Subcutaneous abdominal adipose tissue (tissue), 5 donors: ENCODE results near the gene LRRFIP1.
"Not testable (repeated sequence)": the region's sequence is repeated elsewhere in the genome, so short reads cannot be mapped to it uniquely, and the experiment has no call there.

Experiments used
- H3K27ac ChIP-seq: one replicate; pipeline ENCODE4 v1.7.0; 2013; ENCODE audit warnings: low read depth, mild to moderate bottlenecking, inconsistent platforms, low read length, moderate library complexity
- H3K27me3 ChIP-seq, 5 donors: one replicate each; pipeline ENCODE4 v1.7.0; 2013; ENCODE audit warnings: low read length in 5 of 5, inconsistent platforms in 1 of 5; ENCODE audit not compliant: control insufficient read depth in 5 of 5, insufficient read depth in 4 of 5
- H3K36me3 ChIP-seq, 5 donors: one replicate each; pipeline ENCODE4 v1.7.0; 2013; ENCODE audit warnings: low read length in 5 of 5; ENCODE audit not compliant: control insufficient read depth in 5 of 5, insufficient read depth in 5 of 5
- H3K4me1 ChIP-seq, 5 donors: one replicate each; pipeline ENCODE4 v1.7.0; 2013; ENCODE audit warnings: low read length in 5 of 5, mild to moderate bottlenecking in 3 of 5, moderate library complexity in 1 of 5; ENCODE audit not compliant: control insufficient read depth in 5 of 5, insufficient read depth in 5 of 5
- H3K4me3 ChIP-seq, 5 donors: one replicate each; pipeline ENCODE4 v1.7.0; 2013; ENCODE audit warnings: low read length in 5 of 5, low read depth in 1 of 5
- H3K9ac ChIP-seq, 5 donors: one replicate each; pipeline ENCODE4 v1.7.0; 2013; ENCODE audit warnings: low read length in 5 of 5, mild to moderate bottlenecking in 4 of 5, moderate library complexity in 3 of 5
- H3K9me3 ChIP-seq, 5 donors: one replicate each; pipeline ENCODE4 v1.7.0; 2013; ENCODE audit warnings: low read length in 5 of 5; ENCODE audit not compliant: control insufficient read depth in 5 of 5
- donor health status: healthy.
- donor health status: healthy.
- donor health status: healthy.
- donor health status: healthy.
- donor health status: healthy.

The LRRFIP1 gene

DNA sequence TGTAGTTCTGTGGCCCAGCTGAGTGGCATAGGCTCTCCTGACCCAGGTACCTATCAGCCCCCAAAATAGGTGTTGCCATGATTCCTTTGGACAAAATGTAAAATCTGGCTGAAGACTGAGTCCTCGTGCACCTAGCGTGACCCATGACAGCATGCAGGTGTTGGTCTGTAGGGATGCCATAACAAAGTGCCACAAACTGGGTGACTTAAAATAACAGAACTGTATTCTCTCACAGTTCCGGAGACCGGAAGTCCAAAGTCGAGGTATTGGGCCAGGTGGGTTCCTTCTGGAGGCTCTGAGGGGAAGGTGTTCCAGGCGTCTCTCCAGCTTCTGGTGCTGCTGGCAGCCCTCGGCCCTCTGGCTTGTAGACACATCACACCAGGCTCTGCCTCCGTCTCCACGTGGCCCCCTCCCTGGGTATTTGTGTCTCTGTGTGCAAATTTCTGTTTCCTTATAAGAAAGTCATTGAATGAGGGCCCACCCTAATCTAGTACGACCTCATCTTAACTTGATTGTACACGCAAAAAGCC lies 34.5 kb downstream of the LRRFIP1 start:
- H3K4me1 ChIP-seq = peaks cover 0 to 22% (median 18%) of the 10 kb centered on the region in 5 donors
- no peak overlapping the region for H3K27ac ChIP-seq
- peaks cover 0 to 3% (median 0%) of the 10 kb centered on the region in 5 donors for H3K27me3 ChIP-seq
- H3K9ac ChIP-seq = peak overlapping the region in 1 of 5 donors; percentile 6
- H3K4me3 ChIP-seq = no peak overlapping the region
- peaks cover 0 to 5% (median 2%) of the 10 kb centered on the region in 5 donors for H3K9me3 ChIP-seq
- no peaks in the 10 kb centered on the region for H3K36me3 ChIP-seq

DNA sequence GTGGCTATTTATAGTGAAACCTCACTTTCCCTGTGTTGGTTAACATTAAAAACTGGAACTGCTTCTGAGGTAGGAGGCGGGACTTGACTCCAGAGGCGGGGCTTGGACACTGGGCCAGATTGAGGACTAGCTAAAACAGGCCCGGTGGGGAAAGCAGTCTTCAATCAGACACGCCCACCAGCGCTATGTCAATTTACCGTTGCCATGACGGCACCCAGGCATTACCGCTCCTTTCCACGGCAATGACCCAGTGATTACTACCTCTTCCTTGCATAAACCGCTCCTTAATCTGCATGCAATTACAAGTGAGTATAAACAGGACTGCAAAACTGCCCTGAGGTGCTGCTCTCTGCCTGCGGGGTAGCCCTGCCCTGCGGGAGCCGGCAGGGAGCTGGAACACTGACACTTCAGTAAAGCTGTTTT lies 35.3 kb downstream of the LRRFIP1 start:
- Histone ChIP-seq H3K9me3 (no peaks in the 10 kb centered on the region), H3K4me3 (peak overlapping the region in 4 of 5 donors; percentile 22 to 48 (median 41)), H3K9ac (peak overlapping the region in 3 of 5 donors; percentile 7 to 54 (median 26)), H3K27ac (no peak overlapping the region), H3K4me1 (peaks cover 0 to 22% (median 18%) of the 10 kb centered on the region in 5 donors), H3K27me3 (peaks cover 0 to 3% (median 0%) of the 10 kb centered on the region in 5 donors), H3K36me3 (no peaks in the 10 kb centered on the region)

DNA sequence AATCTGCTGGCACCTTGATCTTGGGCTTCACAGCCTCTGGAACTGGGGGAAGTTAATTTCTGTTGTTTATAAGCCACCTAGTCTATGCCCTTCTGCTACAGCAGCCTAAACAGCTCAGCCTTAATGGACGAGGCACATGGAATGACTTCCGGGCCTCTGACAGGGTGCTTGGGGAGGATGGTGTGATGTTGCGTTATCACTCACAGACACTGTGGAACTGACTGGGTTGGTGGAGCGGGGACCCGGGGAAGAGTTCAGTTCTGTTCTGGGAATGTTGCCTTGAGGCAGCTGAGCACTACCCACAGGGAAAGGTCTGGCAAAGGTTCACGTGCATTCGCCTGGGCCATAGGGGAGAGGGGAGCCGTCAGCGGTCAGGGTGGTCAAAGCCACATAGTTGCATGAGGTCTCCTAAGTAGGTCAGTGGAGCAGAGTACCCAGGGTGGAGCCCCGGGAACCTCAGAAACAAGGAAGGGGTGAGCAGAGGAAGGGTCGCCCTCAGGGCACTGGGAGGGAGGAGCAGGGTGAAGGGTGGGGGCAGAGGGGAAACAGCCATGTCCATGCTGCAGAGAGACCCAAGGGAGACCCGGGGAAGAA lies 36.2 kb downstream of the LRRFIP1 start:
- Histone ChIP-seq H3K4me1 (peaks cover 0 to 22% (median 18%) of the 10 kb centered on the region in 5 donors), H3K9me3 (no peaks in the 10 kb centered on the region), H3K27ac (no peak overlapping the region), H3K36me3 (no peaks in the 10 kb centered on the region), H3K27me3 (peaks cover 0 to 3% (median 0%) of the 10 kb centered on the region in 5 donors), H3K4me3 (no peak overlapping the region), H3K9ac (no peak overlapping the region)

DNA sequence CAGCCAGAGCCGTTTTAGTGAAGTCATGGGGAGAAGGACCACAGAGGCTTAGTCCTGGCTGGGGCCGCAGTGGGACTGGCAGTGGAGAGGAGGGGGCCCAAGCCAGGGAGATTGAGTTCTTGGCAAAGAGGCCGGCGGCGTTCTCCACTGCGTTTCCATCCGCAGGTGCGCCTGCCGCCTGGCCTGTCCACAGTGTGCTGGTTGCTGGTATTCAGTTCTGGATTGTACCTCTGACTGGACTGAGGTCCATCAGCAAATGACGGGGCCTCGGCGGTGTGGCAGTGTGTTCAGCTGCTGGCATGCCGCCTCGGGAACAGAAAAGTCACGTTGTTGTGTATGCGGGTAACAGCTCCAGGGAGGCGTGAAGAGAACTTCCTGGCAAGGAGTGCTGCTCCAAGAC lies 36.8 kb downstream of the LRRFIP1 start:
- Histone ChIP-seq H3K27ac (no peak overlapping the region), H3K36me3 (no peaks in the 10 kb centered on the region), H3K27me3 (peaks cover 0 to 3% (median 0%) of the 10 kb centered on the region in 5 donors), H3K4me3 (no peak overlapping the region), H3K9me3 (no peaks in the 10 kb centered on the region), H3K9ac (no peak overlapping the region), H3K4me1 (peaks cover 0 to 23% (median 18%) of the 10 kb centered on the region in 5 donors)

DNA sequence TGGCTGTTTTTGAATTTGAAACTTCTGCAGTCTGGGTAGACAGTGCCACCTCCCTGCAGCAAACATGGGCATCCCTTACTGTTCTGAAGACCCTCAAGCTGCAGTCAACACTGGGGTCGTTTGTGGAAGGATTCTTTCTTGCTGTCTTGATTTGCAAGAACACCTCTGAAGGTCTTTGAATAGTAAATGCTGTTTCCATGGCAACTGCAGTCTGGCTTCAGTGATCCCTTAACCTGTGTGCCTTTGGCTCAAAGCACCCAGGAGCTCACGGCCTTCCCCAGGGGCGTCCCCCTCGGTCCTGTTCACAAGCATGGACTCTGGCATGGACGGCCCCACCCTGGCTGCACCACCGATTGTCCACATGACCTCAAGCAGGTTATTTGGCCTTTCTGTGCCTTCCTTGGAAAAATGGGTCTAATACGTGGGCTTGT lies 38.3 kb downstream of the LRRFIP1 start:
- Histone ChIP-seq H3K4me3 (no peak overlapping the region), H3K27me3 (peaks cover 0 to 12% (median 5%) of the 10 kb centered on the region in 5 donors), H3K27ac (no peak overlapping the region), H3K9ac (no peak overlapping the region), H3K36me3 (no peaks in the 10 kb centered on the region), H3K9me3 (no peaks in the 10 kb centered on the region), H3K4me1 (peaks cover 8 to 35% (median 25%) of the 10 kb centered on the region in 5 donors)

DNA sequence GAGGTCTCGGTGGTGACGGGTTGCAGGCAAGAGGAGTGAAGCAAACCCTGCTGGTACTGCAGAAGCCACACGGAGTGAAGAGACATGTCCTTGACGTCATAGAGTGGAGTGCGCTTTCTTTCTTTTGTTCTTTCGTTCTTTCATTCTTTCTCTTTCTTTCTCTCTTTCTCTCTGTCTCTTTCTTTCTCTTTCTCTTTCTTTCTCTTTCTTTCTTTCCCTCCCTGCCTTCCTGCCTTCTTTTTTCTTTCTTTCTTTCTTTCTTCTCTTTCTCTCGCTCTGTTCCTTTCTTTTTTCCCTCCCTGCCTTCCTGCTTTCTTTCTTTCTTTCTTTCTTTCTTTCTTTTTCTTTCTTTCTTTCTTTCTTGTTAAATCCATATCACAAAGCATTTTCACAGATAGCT lies 39.2 kb downstream of the LRRFIP1 start:
- peaks cover 8 to 40% (median 28%) of the 10 kb centered on the region in 5 donors for H3K4me1 ChIP-seq
- no peak overlapping the region for H3K9ac ChIP-seq
- H3K36me3 ChIP-seq = no peaks in the 10 kb centered on the region
- no peak overlapping the region for H3K27ac ChIP-seq
- H3K27me3 ChIP-seq = peaks cover 0 to 15% (median 5%) of the 10 kb centered on the region in 5 donors
- H3K4me3 ChIP-seq = no peak overlapping the region
- no peaks in the 10 kb centered on the region for H3K9me3 ChIP-seq

DNA sequence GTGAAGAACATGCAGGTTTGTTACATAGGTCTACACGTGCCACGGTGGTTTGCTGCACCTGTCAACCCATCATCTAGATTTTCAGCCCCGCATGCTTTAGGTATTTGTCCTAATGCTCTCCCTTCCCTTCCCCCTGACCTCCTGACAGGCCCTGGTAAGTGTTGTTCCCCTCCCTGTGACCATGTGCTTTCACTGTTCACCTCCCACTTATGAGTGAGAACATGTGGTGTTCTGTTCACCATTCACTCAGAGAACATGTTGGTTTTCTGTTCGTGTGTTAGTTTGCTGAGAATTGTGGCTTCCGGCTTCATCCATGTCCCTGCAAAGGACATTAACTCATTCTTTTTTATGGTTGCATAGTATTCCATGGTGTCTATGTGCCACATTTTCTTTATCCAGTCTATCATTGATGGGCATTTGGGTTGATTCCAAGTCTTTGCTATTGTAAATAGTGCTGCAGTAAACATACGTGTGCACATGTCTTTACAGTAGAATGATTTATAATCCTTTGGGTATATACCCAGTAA lies 39.7 kb downstream of the LRRFIP1 start:
- Histone ChIP-seq H3K4me1 (peaks cover 8 to 38% (median 26%) of the 10 kb centered on the region in 5 donors), H3K27me3 (peaks cover 0 to 15% (median 5%) of the 10 kb centered on the region in 5 donors)
- H3K4me3 ChIP-seq, H3K9me3 ChIP-seq, H3K36me3 ChIP-seq, H3K27ac ChIP-seq, H3K9ac ChIP-seq: not testable (repeated sequence)

DNA sequence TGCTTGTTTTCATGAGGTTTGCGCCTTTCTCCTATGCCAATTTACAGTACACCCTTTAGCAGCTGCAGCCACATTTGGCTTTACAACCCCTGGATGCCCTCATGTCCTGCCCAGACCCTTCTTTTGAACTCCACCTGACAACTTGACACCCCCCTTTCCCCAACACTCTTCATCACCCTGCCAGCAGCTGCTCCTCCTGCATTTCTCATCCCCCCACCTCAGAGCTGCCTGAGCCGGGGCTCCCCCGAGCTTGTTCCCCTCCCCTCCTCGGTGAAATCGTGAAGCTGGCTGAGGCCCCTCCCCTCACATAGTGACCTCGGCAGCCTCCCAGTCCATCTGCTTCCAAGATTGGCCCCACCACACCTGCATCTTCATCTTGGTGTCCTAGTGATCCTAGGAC lies 40.5 kb downstream of the LRRFIP1 start:
- Histone ChIP-seq H3K4me3 (no peak overlapping the region), H3K36me3 (no peaks in the 10 kb centered on the region), H3K27me3 (peaks cover 0 to 15% (median 5%) of the 10 kb centered on the region in 5 donors), H3K4me1 (peaks cover 10 to 33% (median 22%) of the 10 kb centered on the region in 5 donors), H3K9ac (no peak overlapping the region), H3K27ac (no peak overlapping the region), H3K9me3 (no peaks in the 10 kb centered on the region)

DNA sequence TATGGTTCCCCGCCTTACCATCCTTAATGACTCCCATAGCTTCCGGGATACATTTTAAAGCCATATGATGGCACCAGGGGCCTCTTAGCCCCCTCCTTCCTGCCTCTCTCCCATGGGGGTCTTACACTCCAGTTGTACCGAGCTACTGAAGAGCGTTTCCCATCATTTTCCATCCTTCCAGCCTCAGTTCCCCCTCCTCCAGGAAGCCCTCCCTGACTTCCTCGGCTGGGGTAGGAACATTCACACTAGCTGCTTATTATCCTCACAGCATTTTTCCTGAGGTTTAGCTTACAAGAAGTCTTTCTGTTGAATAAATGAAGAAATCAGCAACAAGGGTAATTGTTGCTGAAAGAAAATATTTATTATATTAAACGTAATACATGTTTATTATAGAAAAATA lies 41.1 kb downstream of the LRRFIP1 start:
- no peaks in the 10 kb centered on the region for H3K9me3 ChIP-seq
- H3K27me3 ChIP-seq = peaks cover 0 to 15% (median 5%) of the 10 kb centered on the region in 5 donors
- H3K4me1 ChIP-seq = peaks cover 10 to 33% (median 23%) of the 10 kb centered on the region in 5 donors
- H3K9ac ChIP-seq = no peak overlapping the region
- no peaks in the 10 kb centered on the region for H3K36me3 ChIP-seq
- H3K27ac ChIP-seq = no peak overlapping the region
- H3K4me3 ChIP-seq = no peak overlapping the region

DNA sequence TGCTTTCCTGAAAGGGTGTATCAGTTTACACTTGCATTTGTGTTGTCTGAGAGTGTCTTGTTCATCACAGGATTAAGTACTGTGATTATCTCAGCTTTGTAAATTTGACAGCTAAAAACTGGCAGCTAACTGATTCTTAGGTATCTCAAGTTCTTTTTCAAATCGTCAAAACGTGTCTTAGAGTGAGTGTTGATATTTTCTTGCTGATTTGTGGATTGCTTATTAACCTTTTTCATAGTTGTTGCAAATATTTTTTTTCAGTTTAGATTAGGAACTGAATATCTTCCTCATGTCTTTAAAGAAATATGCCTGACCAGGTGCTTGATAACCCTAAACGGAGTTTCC lies 41.9 kb downstream of the LRRFIP1 start:
- Histone ChIP-seq H3K4me3 (no peak overlapping the region), H3K27ac (no peak overlapping the region), H3K36me3 (no peaks in the 10 kb centered on the region), H3K9me3 (no peaks in the 10 kb centered on the region), H3K27me3 (peaks cover 0 to 15% (median 5%) of the 10 kb centered on the region in 5 donors), H3K9ac (no peak overlapping the region), H3K4me1 (peaks cover 11 to 35% (median 26%) of the 10 kb centered on the region in 5 donors)
